Neural progenitor cell (in vitro differentiated cells): ENCODE measurements around the gene LGR5. TPM values are rescaled to one million over a fixed set of nuclear protein-coding genes. Genes with fewer than 3 reads are reported as not detected.

Experiments
- DNase-seq: peaks from one replicate; pipeline ENCODE4 v3.0.0-alpha.2; 2016; ENCODE audit warnings: low spot score
- H2AFZ ChIP-seq: fragments of 200-600 bp; sonication (generic); replicated peaks from 2 replicates; pipeline ENCODE4 v1.6.1; 2016; ENCODE audit warnings: antibody characterized with exemption
- H3F3A ChIP-seq: fragments of 200-600 bp; sonication (generic); 2 replicates; pipeline ENCODE4 v1.6.1; 2016; ENCODE audit warnings: antibody characterized with exemption, low read depth
- H3K27ac ChIP-seq: fragments of 200-600 bp; sonication (generic); 2 replicates; pipeline ENCODE4 v1.5.1; 2016; ENCODE audit warnings: mild to moderate bottlenecking
- H3K27me3 ChIP-seq: fragments of 200-600 bp; sonication (generic); 2 replicates; pipeline ENCODE4 v1.6.1; 2016; ENCODE audit warnings: mild to moderate bottlenecking, moderate library complexity
- H3K36me3 ChIP-seq: fragments of 200-600 bp; sonication (generic); 2 replicates; pipeline ENCODE4 v1.5.1; 2016
- H3K4me1 ChIP-seq: fragments of 200-600 bp; sonication (generic); 2 replicates; pipeline ENCODE4 v1.6.1; 2016; ENCODE audit warnings: mixed run types
- H3K4me2 ChIP-seq: fragments of 200-600 bp; sonication (generic); 2 replicates; pipeline ENCODE4 v1.6.1; 2016
- H3K4me3 ChIP-seq: fragments of 200-600 bp; sonication (generic); 2 replicates; pipeline ENCODE4 v1.5.1; 2016
- H3K79me2 ChIP-seq: fragments of 200-600 bp; sonication (generic); 2 replicates; pipeline ENCODE4 v1.6.1; 2016; ENCODE audit warnings: low read depth
- H3K9ac ChIP-seq: fragments of 200-600 bp; sonication (generic); 2 replicates; pipeline ENCODE4 v1.6.1; 2016
- H3K9me3 ChIP-seq: fragments of 200-600 bp; sonication (generic); 2 replicates; pipeline ENCODE4 v1.5.1; 2016; ENCODE audit warnings: low read depth
- H4K20me1 ChIP-seq: fragments of 200-600 bp; sonication (generic); 2 replicates; pipeline ENCODE4 v1.6.1; 2016; ENCODE audit warnings: low read depth
- H3K27ac Mint-ChIP-seq: 3 replicates; pipeline ENCODE4 v1.8.0; 2021; ENCODE audit warnings: mixed read lengths
- H3K27me3 Mint-ChIP-seq: 2 replicates; pipeline ENCODE4 v1.8.0; 2022; ENCODE audit warnings: low read depth, mild to moderate bottlenecking, inconsistent platforms, moderate library complexity, mixed read lengths; ENCODE audit not compliant: insufficient read depth
- H3K36me3 Mint-ChIP-seq: 3 replicates; pipeline ENCODE4 v1.8.0; 2021; ENCODE audit warnings: mixed read lengths
- H3K4me1 Mint-ChIP-seq: 3 replicates; pipeline ENCODE4 v1.8.0; 2021; ENCODE audit warnings: mixed read lengths
- H3K4me3 Mint-ChIP-seq: 3 replicates; pipeline ENCODE4 v1.8.0; 2021; ENCODE audit warnings: mild to moderate bottlenecking, moderate library complexity, mixed read lengths
- H3K9me3 Mint-ChIP-seq: 3 replicates; pipeline ENCODE4 v1.8.0; 2020; ENCODE audit warnings: mixed read lengths
- CTCF ChIP-seq: fragments of 200-600 bp; sonication (generic); IDR thresholded peaks from 2 replicates; pipeline ENCODE4 v1.5.1; 2017; ENCODE audit warnings: antibody characterized with exemption, mild to moderate bottlenecking
- EZH2 ChIP-seq: fragments of 200-600 bp; sonication (generic); IDR thresholded peaks from 2 replicates; pipeline ENCODE4 v1.6.1; 2017; ENCODE audit warnings: antibody characterized with exemption, mild to moderate bottlenecking, moderate library complexity
- EZH2phosphoT487 ChIP-seq: fragments of 200-600 bp; sonication (generic); IDR thresholded peaks from 2 replicates; pipeline ENCODE4 v1.6.1; 2017; ENCODE audit warnings: antibody characterized with exemption
- total RNA-seq: library from RNA; depleted of rRNA; stranded (reverse); fragments of >200 nt; gene quantifications from 2 replicates; pipeline ENCODE4 v1.2.3, GENCODE V29; 2015; ENCODE audit warnings: low replicate concordance

LGR5 gene
- total RNA-seq, 1 donor from 2014 or later: 1.4 TPM

- no peaks in the 10 kb centered on the region for H3K9me3 Mint-ChIP-seq
- no peak for TF ChIP-seq CTCF
- TF ChIP-seq EZH2: no peak
- no peak for TF ChIP-seq EZH2phosphoT487
- H3K4me3 Mint-ChIP-seq: no peak overlapping the region
- H3K4me1 Mint-ChIP-seq: no peaks in the 10 kb centered on the region
- no peak for DNase-seq
- no peak overlapping the region for H3K27ac Mint-ChIP-seq
- Histone ChIP-seq H3K9ac (no peak overlapping the region), H3K79me2 (no peaks in the 10 kb centered on the region), H2AFZ (no peak overlapping the region), H3K4me1 (peaks cover 8% of the 10 kb centered on the region), H4K20me1 (no peaks in the 10 kb centered on the region), H3K9me3 (no peaks in the 10 kb centered on the region), H3K27ac (no peak overlapping the region), H3K4me2 (no peak overlapping the region), H3K36me3 (no peaks in the 10 kb centered on the region), H3K27me3 (no peaks in the 10 kb centered on the region), H3F3A (no peaks in the 10 kb centered on the region), H3K4me3 (no peak overlapping the region)
- H3K36me3 Mint-ChIP-seq: no peaks in the 10 kb centered on the region
- H3K27me3 Mint-ChIP-seq: no peaks in the 10 kb centered on the region
Observed at GRCh38 chr12:71397433-71397954, 42.1 kb upstream of the LGR5 start.

GRCh38 chr12:71399197-71399596 lies 40.4 kb upstream of the LGR5 start:
- Histone ChIP-seq H2AFZ (no peak overlapping the region), H3F3A (no peaks in the 10 kb centered on the region), H3K79me2 (no peaks in the 10 kb centered on the region), H4K20me1 (no peaks in the 10 kb centered on the region), H3K27ac (no peak overlapping the region), H3K36me3 (no peaks in the 10 kb centered on the region), H3K4me2 (no peak overlapping the region), H3K4me1 (peaks cover 8% of the 10 kb centered on the region), H3K9ac (no peak overlapping the region), H3K27me3 (no peaks in the 10 kb centered on the region), H3K9me3 (no peaks in the 10 kb centered on the region), H3K4me3 (no peak overlapping the region)
- H3K27ac Mint-ChIP-seq: no peak overlapping the region
- H3K4me1 Mint-ChIP-seq: no peaks in the 10 kb centered on the region
- no peak for DNase-seq
- H3K36me3 Mint-ChIP-seq: no peaks in the 10 kb centered on the region
- TF ChIP-seq CTCF (no peak), EZH2 (no peak), EZH2phosphoT487 (no peak)
- peaks cover 6% of the 10 kb centered on the region for H3K9me3 Mint-ChIP-seq
- H3K27me3 Mint-ChIP-seq: no peaks in the 10 kb centered on the region
- H3K4me3 Mint-ChIP-seq: no peak overlapping the region

- Histone ChIP-seq H3K4me3 (no peak overlapping the region), H3K27ac (no peak overlapping the region), H3K36me3 (no peaks in the 10 kb centered on the region), H3K79me2 (no peaks in the 10 kb centered on the region), H3K9ac (no peak overlapping the region), H3K4me1 (peaks cover 8% of the 10 kb centered on the region), H3F3A (no peaks in the 10 kb centered on the region), H2AFZ (no peak overlapping the region), H3K27me3 (no peaks in the 10 kb centered on the region), H3K9me3 (no peaks in the 10 kb centered on the region), H3K4me2 (no peak overlapping the region), H4K20me1 (no peaks in the 10 kb centered on the region)
- no peaks in the 10 kb centered on the region for H3K4me1 Mint-ChIP-seq
- H3K27ac Mint-ChIP-seq: no peak overlapping the region
- TF ChIP-seq EZH2 (no peak), CTCF (no peak), EZH2phosphoT487 (no peak)
- no peaks in the 10 kb centered on the region for H3K36me3 Mint-ChIP-seq
- DNase-seq: no peak
- H3K4me3 Mint-ChIP-seq: no peak overlapping the region
- H3K9me3 Mint-ChIP-seq: peaks cover 6% of the 10 kb centered on the region
- no peaks in the 10 kb centered on the region for H3K27me3 Mint-ChIP-seq
Observed at GRCh38 chr12:71400481-71400880, 39.1 kb upstream of the LGR5 start.
